ENCODE results near the gene MYO1D. TPM values are rescaled to one million over a fixed set of nuclear protein-coding genes. Genes with fewer than 3 reads are reported as not detected.

MYO1D gene
- polyA plus RNA-seq, 4 donors: 62.9 to 80.1 (median 73.6) TPM

GRCh38 chr17:32596206-32596605, 280.7 kb downstream of the MYO1D start:
- no peak for DNase-seq
- 81 to 86% (median 85%) methylated on average over 8 of the region's 8 CpGs for WGBS, 3 donors
- FAIRE-seq: no peak
- no peaks in the 10 kb centered on the region for H3K4me1 ChIP-seq (ENCODE audit: control insufficient read depth in 3 of 3, insufficient read depth in 2 of 3, low read depth in 1 of 3, low read length in 2 of 3)
- peaks cover 0 to 6% of the 10 kb centered on the region in 2 donors for H3K9me3 ChIP-seq (ENCODE audit: control insufficient read depth in 2 of 2, insufficient read depth in 1 of 2, low read depth in 1 of 2, low read length in 1 of 2)
- H3K27ac ChIP-seq (ENCODE audit: low read depth in 1 of 3, low read length in 2 of 3): no peak overlapping the region
- no peaks in the 10 kb centered on the region for H3K27me3 ChIP-seq (ENCODE audit: control insufficient read depth in 3 of 3, insufficient read depth in 3 of 3, low read length in 3 of 3)
- no peak overlapping the region for H3K4me3 ChIP-seq (ENCODE audit: low read depth in 1 of 3, low read length in 3 of 3)
- peaks cover 0 to 7% (median 6%) of the 10 kb centered on the region in 3 donors for H3K36me3 ChIP-seq (ENCODE audit: control insufficient read depth in 3 of 3, insufficient read depth in 2 of 3, low read depth in 1 of 3, low read length in 3 of 3)

GRCh38 chr17:32593003-32593402, 283.9 kb downstream of the MYO1D start:
- Histone ChIP-seq H3K27me3 (ENCODE audit: control insufficient read depth in 3 of 3, insufficient read depth in 3 of 3, low read length in 3 of 3) (no peaks in the 10 kb centered on the region), H3K36me3 (ENCODE audit: control insufficient read depth in 3 of 3, insufficient read depth in 2 of 3, low read depth in 1 of 3, low read length in 3 of 3) (peaks cover 0 to 7% (median 0%) of the 10 kb centered on the region in 3 donors), H3K27ac (ENCODE audit: low read depth in 1 of 3, low read length in 2 of 3) (no peak overlapping the region), H3K9me3 (ENCODE audit: control insufficient read depth in 2 of 2, insufficient read depth in 1 of 2, low read depth in 1 of 2, low read length in 1 of 2) (no peaks in the 10 kb centered on the region), H3K4me1 (ENCODE audit: control insufficient read depth in 3 of 3, insufficient read depth in 2 of 3, low read depth in 1 of 3, low read length in 2 of 3) (no peaks in the 10 kb centered on the region), H3K4me3 (ENCODE audit: low read depth in 1 of 3, low read length in 3 of 3) (no peak overlapping the region)
- FAIRE-seq (no peak), DNase-seq (no peak)
- WGBS, 3 donors: 71 to 83% (median 76%) methylated on average over 1 of the region's 1 CpG

GRCh38 chr17:32591405-32591804, 285.5 kb downstream of the MYO1D start:
- FAIRE-seq (no peak), DNase-seq (no peak)
- 89 to 97% (median 90%) methylated on average over 3 of the region's 3 CpGs for WGBS, 3 donors
- Histone ChIP-seq H3K4me1 (ENCODE audit: control insufficient read depth in 3 of 3, insufficient read depth in 2 of 3, low read depth in 1 of 3, low read length in 2 of 3) (no peaks in the 10 kb centered on the region), H3K9me3 (ENCODE audit: control insufficient read depth in 2 of 2, insufficient read depth in 1 of 2, low read depth in 1 of 2, low read length in 1 of 2) (no peaks in the 10 kb centered on the region), H3K4me3 (ENCODE audit: low read depth in 1 of 3, low read length in 3 of 3) (no peak overlapping the region), H3K27ac (ENCODE audit: low read depth in 1 of 3, low read length in 2 of 3) (no peak overlapping the region), H3K36me3 (ENCODE audit: control insufficient read depth in 3 of 3, insufficient read depth in 2 of 3, low read depth in 1 of 3, low read length in 3 of 3) (peaks cover 0 to 9% (median 0%) of the 10 kb centered on the region in 3 donors), H3K27me3 (ENCODE audit: control insufficient read depth in 3 of 3, insufficient read depth in 3 of 3, low read length in 3 of 3) (no peaks in the 10 kb centered on the region)

GRCh38 chr17:32590974-32591373, 285.9 kb downstream of the MYO1D start:
- WGBS, 3 donors: 94 to 95% (median 95%) methylated on average over 4 of the region's 4 CpGs
- FAIRE-seq (no peak), DNase-seq (no peak)
- Histone ChIP-seq H3K27me3 (ENCODE audit: control insufficient read depth in 3 of 3, insufficient read depth in 3 of 3, low read length in 3 of 3) (no peaks in the 10 kb centered on the region), H3K4me1 (ENCODE audit: control insufficient read depth in 3 of 3, insufficient read depth in 2 of 3, low read depth in 1 of 3, low read length in 2 of 3) (no peaks in the 10 kb centered on the region), H3K9me3 (ENCODE audit: control insufficient read depth in 2 of 2, insufficient read depth in 1 of 2, low read depth in 1 of 2, low read length in 1 of 2) (no peaks in the 10 kb centered on the region), H3K27ac (ENCODE audit: low read depth in 1 of 3, low read length in 2 of 3) (no peak overlapping the region), H3K4me3 (ENCODE audit: low read depth in 1 of 3, low read length in 3 of 3) (no peak overlapping the region), H3K36me3 (ENCODE audit: control insufficient read depth in 3 of 3, insufficient read depth in 2 of 3, low read depth in 1 of 3, low read length in 3 of 3) (peaks cover 0 to 9% (median 0%) of the 10 kb centered on the region in 3 donors)

GRCh38 chr17:32588982-32589381, 287.9 kb downstream of the MYO1D start:
- H3K36me3 ChIP-seq (ENCODE audit: control insufficient read depth in 3 of 3, insufficient read depth in 2 of 3, low read depth in 1 of 3, low read length in 3 of 3): peaks cover 0 to 9% (median 0%) of the 10 kb centered on the region in 3 donors
- H3K4me3 ChIP-seq (ENCODE audit: low read depth in 1 of 3, low read length in 3 of 3): no peak overlapping the region
- H3K9me3 ChIP-seq (ENCODE audit: control insufficient read depth in 2 of 2, insufficient read depth in 1 of 2, low read depth in 1 of 2, low read length in 1 of 2): peaks cover 0 to 4% of the 10 kb centered on the region in 2 donors
- H3K27ac ChIP-seq (ENCODE audit: low read depth in 1 of 3, low read length in 2 of 3): no peak overlapping the region
- FAIRE-seq (no peak), DNase-seq (no peak)
- H3K4me1 ChIP-seq (ENCODE audit: control insufficient read depth in 3 of 3, insufficient read depth in 2 of 3, low read depth in 1 of 3, low read length in 2 of 3): no peaks in the 10 kb centered on the region
- WGBS, 3 donors: 88 to 91% (median 90%) methylated on average over 6 of the region's 6 CpGs
- no peaks in the 10 kb centered on the region for H3K27me3 ChIP-seq (ENCODE audit: control insufficient read depth in 3 of 3, insufficient read depth in 3 of 3, low read length in 3 of 3)

- H3K4me3 ChIP-seq (ENCODE audit: low read depth in 1 of 3, low read length in 3 of 3): no peak overlapping the region
- no peak overlapping the region for H3K27ac ChIP-seq (ENCODE audit: low read depth in 1 of 3, low read length in 2 of 3)
- no peaks in the 10 kb centered on the region for H3K4me1 ChIP-seq (ENCODE audit: control insufficient read depth in 3 of 3, insufficient read depth in 2 of 3, low read depth in 1 of 3, low read length in 2 of 3)
- FAIRE-seq: no peak
- H3K36me3 ChIP-seq (ENCODE audit: control insufficient read depth in 3 of 3, insufficient read depth in 2 of 3, low read depth in 1 of 3, low read length in 3 of 3): peaks cover 0 to 6% (median 0%) of the 10 kb centered on the region in 3 donors
- 72 to 83% (median 81%) methylated on average over 3 of the region's 3 CpGs for WGBS, 3 donors
- no peak for DNase-seq
- no peaks in the 10 kb centered on the region for H3K27me3 ChIP-seq (ENCODE audit: control insufficient read depth in 3 of 3, insufficient read depth in 3 of 3, low read length in 3 of 3)
- H3K9me3 ChIP-seq (ENCODE audit: control insufficient read depth in 2 of 2, insufficient read depth in 1 of 2, low read depth in 1 of 2, low read length in 1 of 2): peaks cover 0 to 6% of the 10 kb centered on the region in 2 donors
Observed at GRCh38 chr17:32588135-32588534, 288.8 kb downstream of the MYO1D start.

GRCh38 chr17:32586666-32587065, 290.3 kb downstream of the MYO1D start:
- H3K27ac ChIP-seq (ENCODE audit: low read depth in 1 of 3, low read length in 2 of 3): no peak overlapping the region
- H3K9me3 ChIP-seq (ENCODE audit: control insufficient read depth in 2 of 2, insufficient read depth in 1 of 2, low read depth in 1 of 2, low read length in 1 of 2): peaks cover 0 to 10% of the 10 kb centered on the region in 2 donors
- no peak for FAIRE-seq
- WGBS, 3 donors: 84 to 92% (median 87%) methylated on average over 2 of the region's 2 CpGs
- no peaks in the 10 kb centered on the region for H3K4me1 ChIP-seq (ENCODE audit: control insufficient read depth in 3 of 3, insufficient read depth in 2 of 3, low read depth in 1 of 3, low read length in 2 of 3)
- no peak for DNase-seq
- H3K36me3 ChIP-seq (ENCODE audit: control insufficient read depth in 3 of 3, insufficient read depth in 2 of 3, low read depth in 1 of 3, low read length in 3 of 3): peaks cover 0 to 6% (median 0%) of the 10 kb centered on the region in 3 donors
- H3K4me3 ChIP-seq (ENCODE audit: low read depth in 1 of 3, low read length in 3 of 3): no peak overlapping the region
- no peaks in the 10 kb centered on the region for H3K27me3 ChIP-seq (ENCODE audit: control insufficient read depth in 3 of 3, insufficient read depth in 3 of 3, low read length in 3 of 3)

GRCh38 chr17:32584792-32585191, 292.1 kb downstream of the MYO1D start:
- Histone ChIP-seq H3K4me1 (ENCODE audit: control insufficient read depth in 3 of 3, insufficient read depth in 2 of 3, low read depth in 1 of 3, low read length in 2 of 3) (no peaks in the 10 kb centered on the region), H3K4me3 (ENCODE audit: low read depth in 1 of 3, low read length in 3 of 3) (no peak overlapping the region), H3K36me3 (ENCODE audit: control insufficient read depth in 3 of 3, insufficient read depth in 2 of 3, low read depth in 1 of 3, low read length in 3 of 3) (peaks cover 0 to 6% (median 0%) of the 10 kb centered on the region in 3 donors), H3K27ac (ENCODE audit: low read depth in 1 of 3, low read length in 2 of 3) (no peak overlapping the region), H3K9me3 (ENCODE audit: control insufficient read depth in 2 of 2, insufficient read depth in 1 of 2, low read depth in 1 of 2, low read length in 1 of 2) (peaks cover 0 to 17% of the 10 kb centered on the region in 2 donors), H3K27me3 (ENCODE audit: control insufficient read depth in 3 of 3, insufficient read depth in 3 of 3, low read length in 3 of 3) (no peaks in the 10 kb centered on the region)
- 92 to 97% (median 96%) methylated on average over 1 of the region's 1 CpG for WGBS, 3 donors
- DNase-seq (no peak), FAIRE-seq (no peak)

- H3K4me1 ChIP-seq (ENCODE audit: control insufficient read depth in 3 of 3, insufficient read depth in 2 of 3, low read depth in 1 of 3, low read length in 2 of 3): no peaks in the 10 kb centered on the region
- DNase-seq (no peak), FAIRE-seq (no peak)
- WGBS, 3 donors: 84 to 100% (median 85%) methylated on average over 1 of the region's 1 CpG
- no peak overlapping the region for H3K4me3 ChIP-seq (ENCODE audit: low read depth in 1 of 3, low read length in 3 of 3)
- no peak overlapping the region for H3K27ac ChIP-seq (ENCODE audit: low read depth in 1 of 3, low read length in 2 of 3)
- H3K36me3 ChIP-seq (ENCODE audit: control insufficient read depth in 3 of 3, insufficient read depth in 2 of 3, low read depth in 1 of 3, low read length in 3 of 3): peaks cover 0 to 2% (median 0%) of the 10 kb centered on the region in 3 donors
- no peaks in the 10 kb centered on the region for H3K27me3 ChIP-seq (ENCODE audit: control insufficient read depth in 3 of 3, insufficient read depth in 3 of 3, low read length in 3 of 3)
- H3K9me3 ChIP-seq (ENCODE audit: control insufficient read depth in 2 of 2, insufficient read depth in 1 of 2, low read depth in 1 of 2, low read length in 1 of 2): peaks cover 0 to 17% of the 10 kb centered on the region in 2 donors
Observed at GRCh38 chr17:32583053-32583452, 293.9 kb downstream of the MYO1D start.

All from small intestine (tissue), 7 donors.